Effector memory CD8-positive, alpha-beta T cell (primary cell): ENCODE results near the gene TRPV3.
"Not testable (repeated sequence)": the region's sequence is repeated elsewhere in the genome, so short reads cannot be mapped to it uniquely, and the experiment has no call there.

Experiments
- ATAC-seq: fragments of 150-1000 bp; cut with Tn5 transposase; replicated peaks from 2 replicates; pipeline ENCODE4 v1.10.0; 2021; ENCODE audit warnings: mild to moderate bottlenecking, moderate library complexity
- DNase-seq, 3 experiments: peaks; one replicate each; pipeline ENCODE4 v3.0.0; 2021
- H3K27ac Mint-ChIP-seq, 2 donors: one replicate each; pipeline ENCODE4 v1.8.0; 2022; ENCODE audit warnings: mild to moderate bottlenecking in 2 of 2, mixed read lengths in 2 of 2, moderate library complexity in 2 of 2
- H3K27me3 Mint-ChIP-seq, 2 donors: one replicate each; pipeline ENCODE4 v1.8.0; 2022; ENCODE audit warnings: mixed read lengths in 2 of 2
- H3K36me3 Mint-ChIP-seq: one replicate; pipeline ENCODE4 v1.8.0; 2022; ENCODE audit warnings: mild to moderate bottlenecking, moderate library complexity, mixed read lengths; ENCODE audit not compliant: insufficient read depth
- H3K4me1 Mint-ChIP-seq, 2 donors: one replicate each; pipeline ENCODE4 v1.8.0; 2022; ENCODE audit warnings: low read depth in 2 of 2, mixed read lengths in 2 of 2
- H3K4me3 Mint-ChIP-seq, 2 donors: one replicate each; pipeline ENCODE4 v1.8.0; 2022; ENCODE audit warnings: mild to moderate bottlenecking in 2 of 2, mixed read lengths in 2 of 2, moderate library complexity in 2 of 2
- H3K9me3 Mint-ChIP-seq, 2 donors: one replicate each; pipeline ENCODE4 v1.8.0; 2022; ENCODE audit warnings: mixed read lengths in 2 of 2

Gene TRPV3

DNA sequence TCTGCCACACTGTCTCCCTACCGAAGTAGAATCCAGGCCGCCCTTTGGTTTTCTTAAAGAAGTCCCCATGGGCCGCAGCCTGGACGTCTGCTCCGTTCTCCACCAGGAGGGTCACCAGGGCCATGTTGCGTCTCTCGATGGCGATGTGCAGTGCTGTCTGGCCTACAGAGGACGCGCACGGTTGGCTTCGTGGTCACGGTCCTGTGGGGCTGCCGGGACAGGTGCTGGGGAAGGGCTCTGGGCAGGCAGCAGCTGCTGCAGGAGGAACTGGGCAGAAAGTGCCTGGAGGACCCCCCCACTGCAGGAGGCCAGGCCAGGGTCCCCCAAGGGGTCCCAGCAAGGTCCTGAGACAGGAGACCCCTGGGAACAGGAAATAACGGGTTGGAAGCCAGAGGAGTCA lies 32.6 kb upstream of the TRPV3 start:
- no peak overlapping the region for H3K4me3 Mint-ChIP-seq

DNA sequence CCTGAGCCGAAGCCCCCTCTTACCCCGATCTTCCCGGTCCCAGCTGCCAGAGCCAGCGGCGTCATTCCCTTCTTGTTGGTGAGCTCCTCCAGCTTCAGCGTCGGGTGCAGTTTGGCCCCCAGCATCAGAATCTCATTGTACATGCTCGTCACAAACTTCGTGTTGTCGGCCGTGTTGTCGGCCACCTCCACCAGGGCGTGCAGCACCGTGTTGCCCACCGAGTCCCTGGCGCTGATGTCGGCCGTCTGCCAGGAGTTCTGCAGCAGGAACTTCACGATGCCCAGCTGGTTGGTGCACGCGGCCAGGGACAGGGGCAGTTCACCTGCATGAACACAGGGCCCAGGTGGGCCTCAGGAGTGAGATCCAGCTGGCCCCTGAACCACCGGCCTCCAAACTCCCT lies 32.2 kb upstream of the TRPV3 start:
- peaks cover 14% of the 10 kb centered on the region for H3K36me3 Mint-ChIP-seq
- no peak overlapping the region for H3K4me3 Mint-ChIP-seq
- no peaks in the 10 kb centered on the region for H3K4me1 Mint-ChIP-seq
- no peaks in the 10 kb centered on the region for H3K27me3 Mint-ChIP-seq
- H3K9me3 Mint-ChIP-seq, result no peaks in the 10 kb centered on the region
- DNase-seq (no peak), ATAC-seq (no peak)
- no peak overlapping the region for H3K27ac Mint-ChIP-seq

More for the DNA sequence above, 32.6 kb upstream of the TRPV3 start:
- H3K27ac Mint-ChIP-seq, result no peak overlapping the region
- DNase-seq (no peak), ATAC-seq (no peak)
- no peaks in the 10 kb centered on the region for H3K9me3 Mint-ChIP-seq
- peaks cover 14% of the 10 kb centered on the region for H3K36me3 Mint-ChIP-seq
- no peaks in the 10 kb centered on the region for H3K27me3 Mint-ChIP-seq
- H3K4me1 Mint-ChIP-seq, result no peaks in the 10 kb centered on the region

DNA sequence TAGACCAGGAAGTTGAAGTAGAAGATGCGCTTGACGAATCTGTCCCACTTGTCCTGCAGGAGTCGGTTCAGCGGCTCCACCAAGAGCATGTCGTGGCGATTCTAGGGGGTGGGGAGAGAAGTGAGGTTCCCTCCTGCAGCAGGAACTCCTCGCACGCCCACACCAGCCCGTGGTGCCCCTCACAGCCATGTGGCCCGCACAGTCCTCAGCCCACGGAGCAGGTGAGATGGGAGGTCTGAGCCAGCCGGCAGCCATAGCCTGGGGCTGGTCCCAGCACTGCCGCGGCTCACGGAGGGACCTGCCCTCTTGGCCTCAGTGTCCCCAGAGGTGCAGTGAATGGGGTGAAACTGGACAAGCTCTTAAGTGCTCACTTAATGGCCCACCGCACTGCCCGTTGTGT lies 28.2 kb upstream of the TRPV3 start:
- Mint-ChIP-seq H3K27me3 (no peaks in the 10 kb centered on the region), H3K4me1 (no peaks in the 10 kb centered on the region), H3K9me3 (no peaks in the 10 kb centered on the region), H3K27ac (no peak overlapping the region), H3K4me3 (no peak overlapping the region), H3K36me3 (peaks cover 11% of the 10 kb centered on the region)
- DNase-seq (no peak), ATAC-seq (no peak)

DNA sequence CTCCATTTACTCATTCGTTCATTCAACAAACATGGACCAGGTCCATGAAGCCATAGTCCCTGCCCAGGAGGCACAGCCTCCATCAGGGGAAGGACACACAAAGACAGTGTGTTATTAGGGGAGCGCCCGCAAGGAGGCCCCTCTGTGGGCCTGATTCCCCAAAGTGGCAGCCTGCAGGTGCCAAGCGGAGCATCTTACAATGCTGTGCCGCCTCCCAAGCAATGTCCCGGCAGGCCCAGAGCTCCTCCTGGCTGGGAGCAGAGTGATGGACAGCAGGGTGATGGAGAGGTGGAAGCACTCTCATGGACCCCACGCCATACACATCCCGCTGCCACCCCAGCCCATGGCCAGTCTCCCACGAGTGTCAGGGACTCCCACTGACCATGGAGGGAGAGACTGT lies 25.8 kb upstream of the TRPV3 start:
- Mint-ChIP-seq H3K27ac (no peak overlapping the region), H3K9me3 (no peaks in the 10 kb centered on the region)

DNA sequence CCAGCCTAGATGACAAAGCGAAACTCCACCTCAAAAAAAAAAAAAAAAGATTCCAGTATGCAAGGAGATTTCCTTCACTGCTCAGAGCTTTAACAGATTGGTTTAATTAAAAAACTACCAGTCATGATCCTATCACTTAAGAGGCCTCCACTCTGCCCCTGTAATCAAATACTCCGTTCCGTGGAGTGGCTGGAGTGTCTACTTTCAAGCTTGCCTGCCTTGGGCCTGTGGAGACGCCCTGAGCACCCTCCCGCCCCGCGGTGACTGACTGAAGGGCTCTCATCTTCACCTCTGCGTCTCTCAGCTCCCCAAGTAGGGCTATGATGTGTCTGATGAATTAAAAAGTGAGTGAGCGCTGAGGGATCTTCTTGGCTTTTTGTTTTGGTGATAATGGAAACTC lies 25.3 kb upstream of the TRPV3 start:
- H3K4me3 Mint-ChIP-seq, result no peak overlapping the region
- DNase-seq, result no peak
- H3K9me3 Mint-ChIP-seq, result no peaks in the 10 kb centered on the region
- no peaks in the 10 kb centered on the region for H3K27me3 Mint-ChIP-seq
- H3K27ac Mint-ChIP-seq, result no peak overlapping the region
- no peaks in the 10 kb centered on the region for H3K4me1 Mint-ChIP-seq
- peaks cover 7% of the 10 kb centered on the region for H3K36me3 Mint-ChIP-seq
- no peak for ATAC-seq

More for the DNA sequence above, 25.8 kb upstream of the TRPV3 start:
- DNase-seq (no peak), ATAC-seq (no peak)
- Mint-ChIP-seq H3K27me3 (no peaks in the 10 kb centered on the region), H3K4me1 (no peaks in the 10 kb centered on the region), H3K36me3 (peaks cover 7% of the 10 kb centered on the region), H3K4me3 (no peak overlapping the region)

DNA sequence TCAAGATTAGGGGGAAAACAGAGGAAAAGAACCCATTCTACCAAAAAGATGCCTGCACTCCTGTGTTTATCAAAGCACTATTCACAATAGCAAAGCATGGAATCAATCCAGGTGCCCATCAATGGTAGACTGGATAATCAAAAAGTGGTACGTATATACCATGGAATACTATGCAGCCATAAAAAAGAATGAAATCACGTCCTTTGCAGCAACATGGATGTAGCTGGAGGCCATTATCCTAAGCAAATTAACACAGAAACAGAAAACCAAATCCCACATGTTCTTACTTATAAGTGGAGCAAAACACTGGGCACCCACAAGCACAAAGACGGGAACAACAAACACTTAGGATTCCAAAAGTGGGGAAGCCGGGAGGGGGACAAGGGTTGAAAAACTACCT lies 21.1 kb upstream of the TRPV3 start:
- not testable (repeated sequence) for H3K27me3 Mint-ChIP-seq, H3K9me3 Mint-ChIP-seq, H3K36me3 Mint-ChIP-seq, H3K27ac Mint-ChIP-seq, H3K4me1 Mint-ChIP-seq, H3K4me3 Mint-ChIP-seq, DNase-seq, ATAC-seq

DNA sequence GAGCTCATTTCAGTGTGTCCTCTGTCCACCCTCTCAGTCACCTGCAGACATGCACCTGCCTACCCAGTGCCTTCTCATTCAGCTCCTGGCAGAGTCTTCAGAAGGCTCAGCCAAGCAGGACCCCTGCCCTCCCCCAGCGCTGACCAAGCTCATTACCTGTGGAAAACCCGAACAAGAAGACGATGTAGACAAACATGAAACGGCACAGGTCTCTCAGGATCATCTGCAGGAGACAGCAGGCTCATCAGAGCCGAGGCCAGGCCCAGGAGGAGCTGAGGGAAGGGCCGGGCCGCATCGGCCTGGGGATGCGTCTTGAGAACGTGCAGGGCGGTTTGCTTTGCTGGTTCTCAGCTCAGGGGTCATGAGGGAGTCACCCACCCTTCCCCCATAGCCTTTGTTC lies 19.4 kb upstream of the TRPV3 start:
- Mint-ChIP-seq H3K27ac (no peak overlapping the region), H3K9me3 (no peaks in the 10 kb centered on the region), H3K27me3 (no peaks in the 10 kb centered on the region), H3K4me3 (no peak overlapping the region), H3K36me3 (no peaks in the 10 kb centered on the region), H3K4me1 (no peaks in the 10 kb centered on the region)
- ATAC-seq, result no peak
- DNase-seq, result no peak

DNA sequence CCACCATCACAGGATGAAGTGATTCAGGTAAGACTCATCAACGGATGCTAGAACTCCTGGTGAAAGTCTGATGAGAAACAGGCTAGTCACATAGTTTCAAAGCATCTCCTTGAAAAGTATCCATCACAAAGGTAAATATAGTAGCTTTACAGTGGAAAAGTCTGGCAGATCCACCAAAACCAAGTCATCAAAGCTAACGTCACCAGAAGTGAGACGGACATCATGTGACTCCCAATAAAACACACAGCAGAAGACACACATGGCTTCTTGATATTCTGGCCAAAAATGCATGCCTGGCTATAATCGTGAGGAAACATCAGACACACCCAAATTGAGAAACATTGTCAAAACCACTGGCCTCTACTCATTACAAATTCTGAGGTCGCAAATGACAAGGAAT lies 17.9 kb upstream of the TRPV3 start:
- no peaks in the 10 kb centered on the region for H3K27me3 Mint-ChIP-seq
- no peak overlapping the region for H3K27ac Mint-ChIP-seq
- H3K36me3 Mint-ChIP-seq, result no peaks in the 10 kb centered on the region
- no peaks in the 10 kb centered on the region for H3K4me1 Mint-ChIP-seq
- H3K4me3 Mint-ChIP-seq, result no peak overlapping the region
- DNase-seq, result no peak
- no peak for ATAC-seq
- H3K9me3 Mint-ChIP-seq, result no peaks in the 10 kb centered on the region

DNA sequence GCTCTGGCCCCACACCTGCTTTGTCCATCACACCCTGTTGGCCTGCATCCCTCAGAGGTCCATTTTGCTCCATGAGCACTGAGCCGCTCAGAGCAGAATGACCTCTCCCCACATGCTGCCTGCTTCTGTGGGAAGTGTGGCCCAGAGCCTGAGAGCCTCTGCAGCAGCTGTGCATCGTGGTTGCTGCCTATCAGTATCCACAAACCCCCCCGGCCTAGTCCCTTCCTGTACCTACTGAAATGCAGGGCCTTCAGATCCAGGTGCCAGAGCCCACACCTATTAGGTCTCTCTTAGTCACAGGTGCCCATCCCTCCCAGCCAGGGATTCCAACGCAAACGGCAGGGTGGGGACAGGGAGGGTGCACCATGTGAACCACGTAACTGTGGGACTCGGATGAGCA lies 16.6 kb upstream of the TRPV3 start:
- ATAC-seq, result no peak
- Mint-ChIP-seq H3K4me1 (no peaks in the 10 kb centered on the region), H3K36me3 (peaks cover 5% of the 10 kb centered on the region), H3K4me3 (no peak overlapping the region), H3K9me3 (no peaks in the 10 kb centered on the region), H3K27ac (no peak overlapping the region), H3K27me3 (no peaks in the 10 kb centered on the region)
- DNase-seq, result no peak

DNA sequence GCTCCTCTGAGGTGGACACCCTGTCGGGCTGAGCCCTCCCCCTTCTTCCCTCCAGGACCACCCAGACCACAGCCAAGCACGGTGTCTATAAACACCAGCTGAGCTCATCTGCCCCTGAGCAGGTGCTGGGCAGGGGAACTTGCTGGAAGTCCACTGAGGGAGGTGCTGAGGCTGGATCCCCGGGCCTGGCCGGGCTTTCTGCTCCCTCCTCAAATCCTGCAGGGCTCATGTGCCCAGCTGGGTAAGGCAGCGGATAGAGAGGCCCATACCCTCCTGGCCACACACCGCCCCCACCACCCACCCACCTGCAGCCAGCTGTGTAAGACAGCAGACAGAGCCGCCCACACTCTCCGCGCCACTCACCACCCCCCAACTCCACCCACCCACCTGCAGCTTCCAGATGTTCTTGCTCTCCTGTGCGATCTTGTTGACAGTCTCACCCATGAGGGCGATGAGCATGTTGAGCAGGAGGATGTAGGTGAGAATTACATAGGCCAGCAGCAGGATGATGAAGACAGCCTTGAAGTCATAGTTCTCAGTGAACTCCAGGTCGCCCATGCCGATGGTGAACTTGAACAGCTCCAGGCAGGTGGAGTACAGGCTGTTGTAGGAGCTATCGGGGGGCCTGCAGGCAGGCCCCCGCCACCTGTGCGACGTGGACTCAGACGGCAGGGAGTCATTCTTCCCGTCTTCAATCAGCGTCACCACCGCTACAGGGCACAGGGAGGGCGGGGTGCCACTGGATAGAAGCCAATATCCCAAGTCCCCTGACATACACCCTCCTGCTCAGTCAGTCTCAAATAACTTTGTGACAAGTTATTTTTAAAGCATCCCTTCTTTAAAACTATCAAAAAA lies 15.9 kb upstream of the TRPV3 start:
- Mint-ChIP-seq H3K27me3 (no peaks in the 10 kb centered on the region), H3K27ac (no peak overlapping the region), H3K4me1 (no peaks in the 10 kb centered on the region), H3K9me3 (no peaks in the 10 kb centered on the region), H3K4me3 (no peak overlapping the region), H3K36me3 (peaks cover 5% of the 10 kb centered on the region)
- no peak for DNase-seq
- no peak for ATAC-seq

DNA sequence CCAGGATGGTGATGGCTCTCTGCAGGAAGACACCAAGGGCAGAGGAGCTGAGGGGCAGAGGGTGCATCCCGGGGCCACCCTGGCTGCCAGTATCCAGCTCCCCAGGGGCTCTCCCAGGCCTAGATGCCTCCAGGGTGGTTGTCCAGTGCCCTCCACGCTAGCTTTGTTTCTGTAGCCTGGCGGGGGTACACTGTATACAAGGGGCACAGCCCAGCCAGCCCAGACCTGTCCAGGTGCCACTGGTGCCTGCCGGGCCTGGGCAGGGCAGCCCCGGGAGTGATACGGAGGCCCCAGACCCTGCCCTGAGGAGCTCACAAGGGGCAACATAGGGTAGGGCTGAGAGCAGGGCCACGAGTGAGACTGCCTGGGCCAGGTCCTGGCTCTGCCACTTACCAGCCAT lies 14.6 kb upstream of the TRPV3 start:
- Mint-ChIP-seq H3K4me1 (no peaks in the 10 kb centered on the region), H3K9me3 (no peaks in the 10 kb centered on the region), H3K27me3 (no peaks in the 10 kb centered on the region), H3K36me3 (peaks cover 5% of the 10 kb centered on the region), H3K27ac (no peak overlapping the region), H3K4me3 (no peak overlapping the region)
- ATAC-seq, result no peak
- DNase-seq, result no peak

DNA sequence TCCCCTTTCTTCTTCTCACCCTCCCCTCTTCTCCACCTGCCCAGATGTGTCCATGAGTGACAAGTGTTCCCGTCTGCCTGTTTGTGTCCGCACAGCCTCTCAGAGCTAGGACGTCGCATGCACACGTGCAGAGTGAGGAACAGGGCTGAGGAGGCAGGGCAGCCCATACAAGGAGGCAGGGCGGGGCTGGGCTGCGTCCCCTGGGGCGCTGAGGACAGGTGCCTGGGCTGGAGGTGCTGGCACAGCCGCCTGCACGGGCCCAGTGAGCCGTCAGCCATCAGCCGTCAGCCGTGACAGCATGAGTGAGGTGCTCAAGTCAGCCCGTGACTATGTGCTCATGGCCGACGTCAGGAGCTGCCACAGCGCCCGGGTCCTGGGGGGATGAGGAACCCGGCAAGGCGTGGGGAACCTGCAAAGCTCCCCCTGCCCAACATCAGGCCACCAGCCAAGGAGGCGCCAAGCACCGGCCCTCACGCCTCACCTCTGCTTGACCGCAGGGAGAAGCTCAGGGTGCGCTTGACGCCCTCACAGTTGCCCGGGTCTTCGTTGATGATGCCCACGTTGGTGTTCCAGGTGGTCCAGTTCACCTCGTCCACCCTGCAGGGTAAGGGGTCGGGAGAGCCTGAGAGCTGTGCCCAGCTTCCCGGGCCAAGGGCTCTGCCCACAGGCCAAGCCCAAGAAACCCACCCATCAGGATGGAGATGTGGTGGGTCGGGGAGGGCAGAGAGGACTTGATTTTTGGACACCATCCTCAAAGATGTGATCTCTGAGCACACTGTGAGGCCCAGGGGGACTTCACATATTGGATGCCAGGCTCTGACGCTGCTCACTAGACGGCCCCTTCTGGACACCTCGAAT lies 13.7 kb upstream of the TRPV3 start:
- Mint-ChIP-seq H3K9me3 (no peaks in the 10 kb centered on the region), H3K27me3 (no peaks in the 10 kb centered on the region), H3K36me3 (peaks cover 5% of the 10 kb centered on the region), H3K4me1 (no peaks in the 10 kb centered on the region), H3K27ac (peak overlapping the region in 1 of 2 donors; percentile 54), H3K4me3 (no peak overlapping the region)
- DNase-seq, result no peak
- no peak for ATAC-seq

DNA sequence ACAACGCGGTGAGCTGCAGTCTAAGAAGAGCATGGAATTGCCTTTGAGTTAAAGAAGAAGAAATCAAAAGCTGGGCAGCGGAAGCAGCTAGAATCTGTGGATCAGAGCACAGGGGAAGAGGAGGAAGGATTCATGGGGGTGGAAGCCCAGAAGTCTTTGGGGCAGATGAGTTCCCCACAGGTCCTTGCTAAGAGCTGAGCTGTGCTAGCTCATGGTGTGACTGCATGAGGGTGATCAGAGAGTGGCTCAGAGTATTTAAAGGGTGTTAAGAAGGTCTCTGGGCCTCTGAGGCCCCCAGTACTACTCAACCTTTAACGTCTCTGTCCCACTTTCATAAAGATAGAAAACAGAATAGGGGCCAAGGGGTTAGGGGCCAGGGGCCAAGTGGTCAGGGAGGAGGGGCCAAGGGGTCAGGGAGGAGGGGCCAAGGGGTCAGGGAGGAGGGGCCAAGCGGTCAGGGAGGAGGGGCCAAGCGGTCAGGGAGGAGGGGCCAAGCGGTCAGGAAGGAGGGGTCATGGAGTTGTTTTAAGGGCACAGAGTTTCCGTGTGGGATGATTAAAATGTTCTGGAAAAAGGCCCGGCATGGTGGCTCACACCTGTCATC lies 12.0 kb upstream of the TRPV3 start:
- ATAC-seq, result no peak
- DNase-seq, result no peak
- H3K9me3 Mint-ChIP-seq, result no peaks in the 10 kb centered on the region
- no peaks in the 10 kb centered on the region for H3K4me1 Mint-ChIP-seq
- no peak overlapping the region for H3K4me3 Mint-ChIP-seq
- no peaks in the 10 kb centered on the region for H3K27me3 Mint-ChIP-seq
- H3K36me3 Mint-ChIP-seq, result peaks cover 5% of the 10 kb centered on the region
- no peak overlapping the region for H3K27ac Mint-ChIP-seq

DNA sequence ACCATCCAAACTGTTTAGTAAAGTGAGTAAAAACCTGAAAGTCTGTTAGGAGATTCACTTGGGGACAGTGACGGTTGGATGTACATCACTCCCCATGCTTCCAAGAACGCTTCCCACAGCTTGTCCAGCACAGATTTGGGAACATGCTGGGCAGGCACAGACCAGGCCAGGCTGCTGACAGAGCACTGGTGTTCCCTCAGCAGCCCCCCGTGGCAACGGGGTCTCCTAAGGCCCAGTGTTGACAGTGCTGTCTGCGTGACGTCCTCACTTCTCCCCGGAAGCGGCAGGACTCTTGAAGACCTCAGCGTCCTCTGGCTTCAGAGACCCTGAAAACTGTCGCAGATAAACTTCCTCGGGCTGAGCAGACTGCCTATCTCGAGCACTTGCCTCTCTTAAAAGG lies 8.9 kb upstream of the TRPV3 start:
- H3K27ac Mint-ChIP-seq, result no peak overlapping the region
- no peaks in the 10 kb centered on the region for H3K4me1 Mint-ChIP-seq
- peaks cover 5% of the 10 kb centered on the region for H3K36me3 Mint-ChIP-seq
- ATAC-seq, result no peak
- no peaks in the 10 kb centered on the region for H3K27me3 Mint-ChIP-seq
- DNase-seq, result no peak
- H3K4me3 Mint-ChIP-seq, result no peak overlapping the region
- no peaks in the 10 kb centered on the region for H3K9me3 Mint-ChIP-seq
